GM19035 (cell line): ENCODE measurements around the gene GREM2.

Experiments used
- ATAC-seq: cut with Tn5 transposase; IDR thresholded peaks from one replicate; pipeline ENCODE4 v1.9.1; 2021; ENCODE audit not compliant: unreplicated experiment

GREM2 gene

DNA sequence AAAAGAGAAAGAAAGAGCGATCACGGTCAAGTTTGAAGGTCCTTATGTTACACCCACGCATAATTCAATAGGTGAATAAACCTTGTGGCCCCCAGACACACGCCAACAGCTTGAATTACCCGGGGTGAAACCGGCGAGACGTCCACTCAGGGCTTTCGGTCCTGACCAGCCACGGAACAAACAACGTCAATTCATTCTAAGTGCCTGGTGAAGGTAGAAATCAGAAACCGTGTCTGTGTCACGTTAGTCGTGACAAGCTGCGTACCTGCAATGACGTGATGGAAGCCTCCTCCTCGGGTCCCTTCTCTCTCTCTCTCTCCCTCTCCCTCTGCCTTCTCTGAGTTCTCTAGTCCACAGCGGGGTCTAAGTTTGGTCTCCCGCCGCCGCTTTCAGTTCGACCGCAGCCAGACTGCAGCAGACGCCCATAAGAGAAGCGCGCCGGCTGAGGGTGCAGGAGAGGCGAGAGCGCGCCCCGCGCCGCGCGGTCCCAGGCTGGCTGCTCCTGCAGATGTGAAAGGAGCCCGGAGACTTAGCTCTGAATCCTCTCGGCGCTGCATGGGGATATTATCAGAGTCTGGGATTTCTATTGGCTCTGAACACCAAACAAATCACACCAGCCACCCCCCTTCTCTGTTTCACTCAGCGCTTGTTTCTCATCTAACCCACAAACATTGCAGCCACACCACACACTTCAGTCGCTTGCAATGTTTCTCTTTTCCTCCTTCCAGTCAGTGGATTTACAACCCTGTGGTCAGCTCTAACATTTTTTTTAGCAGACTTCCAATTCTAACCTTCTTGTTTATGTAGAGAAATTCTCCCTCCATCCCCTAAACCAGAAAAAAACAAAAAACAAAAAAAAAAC, at the start of gene GREM2:
TSS of gene GREM2 (minus strand) at position 537 of the 862 bp plus-strand sequence. CDS start 118,680 bp downstream, outside the sequence.
- ATAC-seq: peak; percentile 89

DNA sequence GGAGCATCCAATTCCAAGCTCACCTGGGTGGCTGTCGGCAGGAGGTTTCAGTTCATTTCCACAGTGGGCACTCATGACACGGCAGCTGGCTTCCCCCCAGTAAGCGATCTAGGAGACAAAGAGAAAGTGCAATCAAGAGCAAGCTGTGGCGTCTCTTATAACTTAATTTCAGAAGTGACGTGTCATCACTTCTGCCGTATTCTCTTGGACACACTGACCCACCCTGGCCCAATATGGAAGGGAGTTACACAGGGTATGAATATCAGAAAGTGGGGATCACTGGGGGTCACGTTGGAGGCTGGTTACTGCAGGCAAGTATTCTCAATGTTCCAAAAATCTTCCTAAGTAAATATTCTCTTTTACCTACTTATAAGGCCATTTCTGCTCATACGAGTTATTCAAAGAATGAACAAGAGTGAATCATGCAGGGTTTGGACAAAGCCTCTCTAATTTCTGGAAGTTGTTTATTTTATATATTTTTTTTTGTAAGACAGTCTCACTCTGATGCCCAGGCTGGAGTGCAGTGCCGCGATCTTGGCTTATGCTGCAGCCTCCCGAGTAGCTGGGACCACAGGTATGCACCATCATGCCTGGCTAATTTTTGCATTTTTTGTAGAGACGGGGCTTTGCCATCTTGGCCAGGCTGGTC, 46.5 kb upstream of the GREM2 start:
- ATAC-seq: no peak

DNA sequence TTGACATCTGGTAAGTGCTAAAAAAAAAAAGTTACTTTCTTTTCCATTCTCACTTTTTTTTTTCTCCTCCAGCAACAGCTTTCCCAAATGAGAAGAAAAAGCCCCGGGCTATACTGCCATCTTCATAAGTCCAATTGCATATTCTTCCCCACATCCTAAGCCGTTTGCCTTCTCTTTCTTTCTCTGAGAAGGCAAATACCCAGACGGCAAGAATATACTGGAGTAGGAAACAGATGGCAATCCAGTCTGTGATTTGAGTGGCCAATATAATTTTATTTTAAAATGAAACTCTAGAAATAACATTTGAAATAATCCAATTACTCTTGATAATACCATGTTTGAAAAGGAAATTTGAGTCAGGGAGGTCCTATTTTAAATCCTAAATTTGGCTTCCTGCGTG, 44.6 kb upstream of the GREM2 start:
- ATAC-seq: no peak

DNA sequence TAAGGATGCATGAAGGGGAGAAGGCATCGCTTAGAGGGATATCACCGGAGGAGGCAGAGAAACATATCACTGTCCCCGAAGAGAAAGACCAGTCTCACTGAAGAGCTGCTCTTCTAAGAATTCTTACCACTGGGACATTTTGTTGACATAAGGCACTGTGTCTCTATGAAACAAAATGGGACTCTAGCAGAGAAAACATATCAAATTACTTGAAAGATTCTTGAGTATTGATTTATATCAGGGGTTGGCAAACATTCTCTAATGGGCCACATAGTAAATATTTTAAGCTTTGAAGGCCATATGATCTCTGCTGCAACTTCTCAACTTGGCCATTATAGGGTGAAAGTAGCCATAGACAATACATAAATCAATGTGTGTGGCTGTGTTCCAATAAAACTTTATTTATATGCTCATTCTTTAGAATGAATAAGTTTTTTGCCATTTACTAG, 41.0 kb upstream of the GREM2 start:
- no peak for ATAC-seq

DNA sequence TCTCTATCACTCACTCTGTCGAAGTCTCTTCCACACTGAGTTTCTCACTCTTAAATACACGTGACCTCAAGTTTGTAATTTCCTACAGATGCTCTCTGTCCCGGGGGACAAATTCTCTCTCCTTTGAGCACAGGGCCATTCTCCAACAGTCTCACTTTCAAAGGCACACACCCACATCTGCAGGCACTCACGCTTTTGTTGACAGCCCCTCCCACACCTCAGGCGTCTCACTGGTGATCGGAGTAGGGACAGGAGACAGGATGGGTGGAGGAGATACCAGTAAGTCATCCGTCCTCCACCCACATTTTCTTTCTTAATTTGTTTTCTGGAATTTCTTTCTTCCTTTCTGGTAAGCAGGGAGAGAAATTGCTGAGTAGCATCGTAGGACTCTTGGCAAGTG, 40.6 kb upstream of the GREM2 start:
- no peak for ATAC-seq

DNA sequence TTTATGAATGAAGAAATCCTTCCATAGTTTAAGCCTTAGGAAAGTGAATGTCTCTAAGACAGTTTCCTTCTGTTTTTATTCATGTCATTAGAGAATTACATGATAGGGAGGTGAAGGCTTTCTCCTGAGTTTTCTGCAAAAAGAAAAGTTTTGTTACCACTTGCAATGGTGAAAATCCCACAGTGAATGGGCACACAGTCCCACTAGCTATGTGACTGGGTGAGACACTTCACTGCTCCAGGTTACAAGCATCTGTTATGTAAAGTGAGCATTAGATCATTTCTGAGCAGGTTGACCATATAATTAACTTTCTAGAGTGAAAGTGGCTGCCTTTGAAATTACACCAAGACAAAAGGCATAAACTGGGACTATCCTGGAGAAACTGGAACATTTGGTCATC, 38.9 kb upstream of the GREM2 start:
- no peak for ATAC-seq

DNA sequence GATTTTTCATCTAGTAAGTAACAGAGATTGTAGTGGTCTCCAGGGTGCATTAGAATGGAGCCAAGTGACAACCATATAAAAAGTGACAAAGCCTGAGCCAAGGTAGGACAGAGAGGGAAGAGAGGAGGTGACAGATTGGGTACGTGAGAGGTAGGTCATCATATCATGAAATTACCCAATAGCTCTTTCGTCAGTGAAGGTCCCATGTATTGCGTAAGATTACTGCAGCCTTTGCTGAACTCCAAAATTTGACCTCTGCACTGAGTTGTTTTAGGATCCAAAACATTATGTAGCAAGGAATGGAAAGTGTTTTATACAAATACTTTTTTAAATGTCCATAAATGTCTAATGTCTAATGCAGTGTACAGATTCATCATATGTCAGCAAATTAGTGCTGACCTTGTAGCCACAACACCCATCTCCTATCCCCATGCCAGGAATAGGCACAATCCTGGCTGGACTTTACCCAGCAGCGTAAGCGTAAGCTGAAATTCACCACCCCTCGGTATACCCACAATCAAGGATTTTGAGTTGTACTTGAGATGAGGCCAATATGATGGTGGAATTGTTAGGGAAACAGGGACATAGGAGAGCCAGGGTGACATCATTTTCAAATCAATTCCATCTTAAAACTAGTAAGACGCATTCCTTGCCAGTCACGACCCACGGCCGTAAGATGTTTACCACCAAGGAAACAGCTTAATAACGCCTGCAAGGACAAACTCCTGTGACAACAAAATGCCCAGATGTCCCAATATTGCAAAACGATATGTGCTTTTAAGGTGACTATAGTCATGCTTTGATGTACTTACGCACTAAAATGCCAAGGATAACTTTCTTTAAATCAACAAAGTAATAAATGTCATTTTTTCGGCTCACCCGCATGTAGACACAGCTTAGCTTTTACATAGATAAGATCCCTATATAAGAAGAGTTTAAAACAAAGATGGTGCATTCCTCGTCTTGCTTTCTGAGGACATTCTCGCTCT, 38.1 kb upstream of the GREM2 start:
- ATAC-seq: no peak

DNA sequence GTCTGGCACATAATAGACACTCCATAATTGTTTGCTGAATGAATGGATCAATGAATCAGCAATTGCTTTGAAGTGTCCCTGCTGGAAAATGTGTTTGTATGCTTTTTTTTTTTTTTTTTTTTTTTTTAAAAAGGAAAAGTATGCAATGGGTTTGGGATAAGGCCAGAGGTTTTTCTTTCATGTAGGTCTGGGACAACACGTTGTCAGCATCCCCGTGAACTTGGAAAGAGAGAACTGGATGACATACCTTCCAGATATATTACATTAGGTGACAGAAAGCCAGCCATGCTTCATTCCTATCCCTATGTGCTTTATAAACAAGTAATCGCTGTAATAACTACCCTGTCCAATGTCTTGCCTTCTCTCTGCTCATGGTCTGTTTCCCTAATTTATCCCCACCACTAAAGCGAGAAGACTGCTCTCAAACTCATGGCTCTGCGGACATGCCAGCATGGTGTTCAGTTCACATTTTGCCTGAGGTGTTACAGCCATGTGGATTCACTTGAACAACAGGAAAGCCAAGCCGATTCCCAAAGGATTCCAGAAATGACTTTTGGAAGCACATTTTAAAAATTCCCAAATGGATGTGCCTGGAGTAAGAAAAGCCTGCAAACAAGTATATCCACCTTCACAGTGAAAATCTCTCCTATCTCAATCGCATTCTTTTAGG, 34.8 kb upstream of the GREM2 start:
- no peak for ATAC-seq

DNA sequence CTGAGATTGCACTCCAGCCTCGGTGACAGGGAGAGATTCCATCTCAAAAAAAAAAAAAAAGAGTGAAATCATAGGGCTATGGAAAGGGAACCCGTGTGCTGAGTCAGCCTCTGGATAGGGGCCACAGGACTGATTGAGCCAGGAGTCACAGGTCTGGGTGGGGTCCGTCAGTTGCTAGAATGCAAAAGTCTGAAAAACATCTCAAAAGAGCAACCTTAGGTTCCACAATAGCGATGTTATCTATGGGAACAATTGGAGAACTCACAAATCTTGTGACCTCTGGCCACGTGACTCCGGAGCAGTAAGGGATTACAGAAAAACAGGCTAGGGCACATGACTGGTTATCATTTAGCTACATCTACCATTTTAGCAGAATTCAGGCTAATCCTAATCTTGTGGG, 32.8 kb upstream of the GREM2 start:
- no peak for ATAC-seq

DNA sequence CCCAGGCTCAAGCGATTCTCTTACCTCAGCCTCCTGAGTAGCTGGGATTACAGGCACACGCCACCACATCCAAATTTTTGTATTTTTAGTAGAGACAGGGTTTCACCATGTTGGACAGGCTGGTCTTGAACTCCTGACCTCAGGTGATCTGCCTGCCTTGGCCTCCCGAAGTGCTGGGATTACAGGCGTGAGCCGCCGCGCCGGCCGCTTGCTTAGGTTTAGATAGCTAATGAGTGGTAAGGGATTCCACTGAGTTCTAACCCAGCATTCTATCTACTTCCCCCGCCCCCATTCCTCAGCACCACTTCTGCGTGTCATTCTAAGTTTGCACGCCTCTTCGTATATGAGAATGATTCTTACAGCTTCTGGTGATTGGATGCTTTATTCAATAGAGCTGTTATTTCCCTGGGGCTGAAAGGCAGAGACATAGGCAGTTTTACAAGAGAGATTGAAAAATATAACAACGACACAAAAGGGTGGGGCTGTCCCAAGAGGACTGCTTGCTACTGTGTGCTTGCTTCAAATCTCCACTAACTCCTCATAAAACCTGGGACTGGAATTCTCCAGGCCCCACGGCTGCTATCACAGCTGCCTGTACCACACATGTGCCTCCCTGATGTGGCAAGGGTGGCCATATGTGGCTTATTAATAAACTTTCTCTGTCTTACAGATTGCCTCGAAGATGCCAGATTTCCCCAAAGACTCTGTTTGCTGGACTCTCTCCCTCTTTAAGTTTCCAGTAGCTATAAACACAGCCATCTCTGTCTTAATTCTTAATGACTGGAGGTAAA, 23.7 kb upstream of the GREM2 start:
- ATAC-seq: no peak

DNA sequence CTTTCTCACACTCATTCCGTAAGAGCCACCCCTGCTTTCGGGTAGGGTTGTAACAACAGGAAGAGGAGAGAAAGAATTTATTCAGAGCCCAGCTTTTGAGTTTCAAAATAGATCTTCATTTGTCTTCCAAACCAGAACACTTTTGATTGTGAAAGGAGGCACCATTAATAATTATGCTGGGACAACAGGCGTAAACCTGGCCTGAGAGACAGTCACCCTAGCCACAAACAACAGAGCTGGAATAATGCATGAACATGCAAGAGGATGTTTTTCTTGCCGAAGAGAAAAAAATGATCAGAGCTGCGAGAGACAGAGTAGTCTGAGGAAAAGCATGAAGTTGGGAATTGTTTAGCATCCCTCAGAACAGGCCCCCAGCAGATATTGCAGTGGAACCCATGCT, 18.5 kb upstream of the GREM2 start:
- ATAC-seq: no peak

DNA sequence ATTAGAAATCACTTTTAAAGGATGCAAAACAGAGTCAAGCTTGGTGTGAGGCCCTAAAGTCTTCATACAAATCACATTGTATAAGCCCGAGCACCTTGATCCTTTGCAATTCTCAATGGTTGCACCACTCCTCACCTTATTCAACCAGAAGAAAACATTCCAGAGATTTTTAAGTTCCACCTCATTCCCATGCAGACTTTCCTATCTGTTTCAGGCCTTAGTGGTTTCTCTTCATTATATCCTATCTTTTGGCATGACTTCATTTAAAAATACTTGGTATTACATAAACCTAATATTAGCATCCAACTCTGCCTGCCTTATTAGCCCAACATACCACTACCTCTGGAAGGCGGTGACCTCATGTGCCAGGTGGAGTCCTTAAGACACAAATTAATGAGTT, 9.3 kb upstream of the GREM2 start:
- ATAC-seq: no peak

DNA sequence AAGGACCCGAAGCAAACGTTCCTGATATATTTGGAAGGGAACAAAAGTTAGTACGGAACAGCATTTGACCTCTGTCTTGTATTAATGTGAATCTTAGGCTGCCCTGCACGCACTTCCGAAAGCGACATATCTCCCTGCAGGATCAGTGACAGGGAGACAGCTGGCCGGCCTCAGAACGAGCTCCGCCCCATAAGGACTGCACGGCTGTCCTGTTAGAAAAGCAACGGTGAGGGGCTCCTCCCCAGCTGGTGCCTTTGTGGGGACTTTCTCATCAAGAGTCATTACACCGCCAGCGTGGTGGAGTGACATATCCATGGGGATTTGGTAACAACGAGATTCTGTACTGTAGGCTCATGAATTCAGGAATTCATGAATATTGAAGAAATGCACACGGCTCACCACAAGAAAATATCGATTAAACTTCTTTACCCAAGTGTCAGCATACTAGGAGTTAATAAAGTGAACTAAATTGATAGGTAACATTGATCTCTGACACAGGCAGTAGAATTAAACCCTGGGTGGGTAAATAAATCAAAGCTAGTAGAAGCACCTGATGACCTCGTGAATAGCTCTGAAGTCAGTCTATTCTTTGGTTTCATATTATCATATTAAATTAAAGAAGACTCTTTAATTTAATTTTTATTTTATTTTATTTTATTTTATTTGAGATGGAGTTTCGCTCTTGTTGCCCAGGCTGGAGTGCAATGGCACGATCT, 8.1 kb upstream of the GREM2 start:
- ATAC-seq: no peak

DNA sequence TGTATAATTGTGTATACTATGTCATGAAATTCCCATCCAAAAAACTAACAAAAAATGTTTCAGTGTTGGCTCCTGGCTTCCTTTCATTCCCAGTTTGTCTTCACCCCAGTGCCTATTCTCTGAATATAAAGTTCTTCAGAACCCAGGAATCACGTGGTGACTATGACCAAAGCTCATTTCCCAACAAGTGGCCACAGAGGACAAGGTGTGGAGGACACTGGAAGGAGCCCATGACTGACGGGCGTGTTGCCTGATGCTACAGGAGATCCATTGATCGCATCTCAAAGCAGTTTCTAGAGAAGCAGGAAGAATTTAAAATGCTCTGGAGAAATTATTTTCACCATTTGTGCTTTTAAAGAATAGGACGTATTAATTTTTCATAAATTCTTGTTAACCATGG, 7.4 kb upstream of the GREM2 start:
- no peak for ATAC-seq

DNA sequence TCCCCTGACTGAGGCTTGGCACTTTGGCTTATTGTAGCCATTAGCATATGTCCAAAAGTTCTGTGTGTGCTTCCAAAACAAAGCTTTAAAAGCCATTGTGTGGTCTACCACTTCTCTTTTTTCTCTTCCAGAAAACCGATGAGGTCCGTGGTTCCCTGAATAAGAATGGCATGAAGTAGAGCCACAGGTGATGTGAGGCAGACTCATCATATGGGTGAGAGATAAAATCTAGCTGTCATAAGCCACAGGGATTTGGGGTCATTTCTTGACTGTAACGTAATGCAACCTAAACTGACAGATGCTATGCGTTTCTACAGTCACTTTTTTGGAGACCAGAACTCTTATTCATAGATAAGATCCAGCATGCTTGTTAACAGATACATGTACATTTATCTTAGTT, 7.0 kb upstream of the GREM2 start:
- no peak for ATAC-seq

DNA sequence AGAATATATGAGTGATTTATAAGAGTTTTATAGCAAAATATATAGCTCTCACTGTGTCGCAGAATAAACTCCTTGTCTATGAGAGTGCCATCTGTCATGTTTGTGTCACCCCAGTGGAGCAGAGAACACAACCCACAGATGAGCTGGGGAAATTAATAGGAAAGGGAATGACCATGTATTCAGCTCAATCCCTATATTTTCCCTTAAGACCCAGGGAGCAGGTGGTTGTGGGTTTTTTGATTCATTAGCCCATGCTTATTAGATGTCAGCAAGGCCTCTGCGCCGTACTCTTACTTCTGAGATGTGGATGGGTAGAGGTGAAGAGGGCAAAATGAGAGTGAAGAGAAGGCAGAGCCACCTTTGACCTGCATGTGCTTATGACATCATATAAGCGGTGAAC, 4.1 kb upstream of the GREM2 start:
- no peak for ATAC-seq

DNA sequence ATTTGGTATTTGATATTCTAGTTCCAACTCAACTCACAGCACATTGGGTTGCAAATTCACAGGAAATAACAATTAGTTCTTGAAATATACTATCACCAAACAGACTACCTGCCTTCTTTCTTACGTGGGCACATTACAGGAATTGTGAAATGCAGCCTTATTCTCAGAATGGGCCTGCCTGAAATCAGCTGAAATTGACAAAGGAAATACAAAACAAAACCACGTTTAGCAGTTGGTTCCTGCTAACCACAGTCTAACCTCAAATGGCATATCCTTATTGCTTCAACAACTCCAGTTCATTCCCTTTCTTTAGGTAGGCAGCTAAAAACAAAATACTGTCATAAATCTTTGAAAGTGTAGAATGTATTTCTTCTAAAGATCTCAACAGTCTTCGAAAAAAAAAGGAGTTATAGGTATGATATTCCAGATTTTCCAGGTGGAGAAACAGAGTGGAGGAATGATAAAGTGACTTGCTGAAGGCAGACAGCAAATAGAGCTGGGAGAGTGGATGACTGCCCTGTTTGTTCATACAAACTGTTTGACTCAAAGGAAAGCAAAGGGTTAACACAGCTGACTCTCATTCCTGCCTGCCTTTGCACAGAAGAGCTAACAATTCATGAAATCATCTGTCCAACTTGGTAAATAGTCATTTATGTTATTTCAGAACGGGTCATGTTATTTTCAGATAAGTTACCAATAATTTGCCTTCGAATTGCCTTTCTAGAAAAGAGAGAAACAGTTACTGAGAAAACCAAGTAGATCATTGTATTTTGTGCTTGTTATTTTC, 1.6 kb upstream of the GREM2 start:
- ATAC-seq: no peak

DNA sequence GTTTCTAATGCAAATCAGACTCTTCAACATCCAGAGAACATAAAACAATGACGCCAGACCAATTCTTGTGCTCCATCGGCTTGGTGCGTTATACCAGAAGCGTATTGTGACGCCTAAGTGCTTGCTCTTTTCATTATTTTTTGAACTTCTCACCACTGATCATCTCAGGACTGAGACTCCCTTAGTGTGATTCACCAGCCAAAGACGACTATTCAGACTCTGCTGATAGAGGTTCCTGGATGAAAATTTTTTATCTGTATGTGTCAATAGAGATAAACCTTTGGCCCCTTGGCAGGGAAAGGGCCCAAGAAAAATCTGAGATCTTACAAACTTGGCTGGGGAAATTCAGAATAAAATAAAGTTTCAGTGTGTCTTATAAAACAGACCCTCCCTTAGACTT, 856 bp upstream of the GREM2 start:
- no peak for ATAC-seq

DNA sequence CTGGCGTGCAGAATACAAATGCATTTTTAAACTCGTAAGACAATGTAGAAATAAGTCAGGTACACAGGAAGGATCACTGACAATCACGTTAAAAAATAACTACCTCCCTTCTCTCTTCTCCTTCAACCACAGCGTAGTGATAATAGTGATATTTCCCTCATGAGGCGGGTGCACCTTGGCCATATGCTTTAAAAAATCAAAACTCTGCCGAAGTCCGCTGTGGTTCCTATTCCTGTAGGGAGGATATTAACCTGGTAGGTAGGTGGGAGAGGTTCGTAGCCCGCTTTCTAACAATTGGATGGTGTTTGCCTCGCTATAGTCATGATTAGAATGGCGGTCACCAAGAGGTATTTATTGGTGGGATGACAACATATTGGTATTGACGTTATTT, 732 bp downstream of the GREM2 start:
- ATAC-seq: no peak
